ENCODE results near the gene ATG13.
"Not testable (repeated sequence)": the region's sequence is repeated elsewhere in the genome, so short reads cannot be mapped to it uniquely, and the experiment has no call there.

ATG13 gene

DNA sequence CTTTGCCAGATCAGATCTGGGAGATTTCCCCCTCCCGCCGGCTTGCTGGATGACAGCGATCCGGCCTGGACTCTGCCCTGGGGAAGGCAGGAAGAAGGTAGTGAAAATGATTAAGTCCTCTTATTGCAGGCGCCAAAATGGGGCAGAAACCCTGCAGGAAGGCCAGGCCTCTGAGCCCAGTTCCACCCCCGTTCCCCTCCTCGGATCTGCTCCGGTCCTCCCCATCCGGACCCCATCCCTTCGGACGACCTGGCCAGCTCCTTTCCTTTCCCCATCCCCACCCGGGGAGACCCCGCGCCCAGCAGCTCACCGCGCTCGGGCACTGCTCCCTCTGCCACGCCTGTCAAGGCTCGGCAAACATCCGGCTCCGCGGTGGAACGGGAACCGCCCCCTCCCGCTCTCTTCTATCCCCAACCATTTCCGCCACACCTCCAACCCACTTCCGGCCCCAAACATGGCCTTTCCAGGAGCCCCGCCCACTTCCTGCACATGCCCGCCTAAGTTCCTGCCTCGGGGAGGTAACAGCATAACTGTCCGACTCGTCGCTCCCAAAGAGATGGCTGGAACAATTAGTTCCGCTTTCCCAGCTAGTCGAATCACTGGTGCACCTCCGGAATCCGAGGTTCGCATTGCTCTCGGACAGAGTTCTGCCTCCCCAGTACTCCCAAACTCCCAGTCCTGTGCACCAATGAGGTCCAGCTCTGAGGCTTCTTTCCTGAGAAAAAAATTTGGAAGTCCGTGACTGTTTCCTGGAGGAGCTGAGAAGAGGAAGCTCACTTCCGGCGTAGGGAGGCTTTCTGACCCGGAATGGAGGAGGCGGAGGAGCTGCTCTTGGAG, 83.1 kb downstream of the ATG13 start, which contains the start of the genes ARHGAP1 and ZNF408:
TSS of gene ARHGAP1 (minus strand) at position 379 of the 837 bp plus-strand sequence. CDS start 4,512 bp downstream, outside the sequence.
TSS of gene ZNF408 (plus strand) at position 791 of the 837 bp plus-strand sequence. CDS start at position 808, 17 bp downstream.
- peak; percentile 98 for DNase-seq

GRCh38 chr11:46701078-46701654, 83.8 kb downstream of the ATG13 start:
- no peak for DNase-seq

DNA sequence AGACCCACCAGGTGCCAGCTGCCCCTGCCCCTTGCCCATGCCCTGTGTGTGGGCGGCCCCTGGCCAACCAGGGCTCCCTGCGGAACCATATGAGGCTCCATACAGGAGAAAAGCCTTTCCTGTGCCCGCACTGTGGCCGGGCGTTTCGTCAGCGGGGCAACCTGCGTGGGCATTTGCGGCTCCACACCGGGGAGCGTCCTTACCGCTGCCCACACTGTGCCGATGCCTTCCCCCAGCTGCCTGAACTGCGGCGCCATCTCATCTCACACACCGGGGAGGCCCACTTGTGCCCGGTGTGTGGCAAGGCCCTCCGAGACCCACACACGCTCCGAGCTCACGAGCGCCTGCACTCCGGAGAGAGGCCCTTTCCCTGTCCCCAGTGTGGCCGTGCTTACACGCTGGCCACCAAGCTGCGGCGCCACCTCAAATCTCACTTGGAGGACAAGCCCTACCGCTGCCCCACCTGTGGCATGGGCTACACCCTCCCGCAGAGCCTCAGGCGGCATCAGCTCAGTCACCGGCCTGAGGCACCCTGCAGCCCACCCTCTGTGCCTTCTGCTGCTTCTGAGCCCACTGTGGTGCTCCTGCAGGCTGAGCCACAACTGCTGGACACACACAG, 87.8 kb downstream of the ATG13 start:
- DNase-seq: no peak

GRCh38 chr11:46706886-46707285, 89.5 kb downstream of the ATG13 start:
- no peak for DNase-seq

- not testable (repeated sequence) for DNase-seq
These were observed 92.0 kb downstream of the ATG13 start for GRCh38 chr11:46709351-46709750.

DNA sequence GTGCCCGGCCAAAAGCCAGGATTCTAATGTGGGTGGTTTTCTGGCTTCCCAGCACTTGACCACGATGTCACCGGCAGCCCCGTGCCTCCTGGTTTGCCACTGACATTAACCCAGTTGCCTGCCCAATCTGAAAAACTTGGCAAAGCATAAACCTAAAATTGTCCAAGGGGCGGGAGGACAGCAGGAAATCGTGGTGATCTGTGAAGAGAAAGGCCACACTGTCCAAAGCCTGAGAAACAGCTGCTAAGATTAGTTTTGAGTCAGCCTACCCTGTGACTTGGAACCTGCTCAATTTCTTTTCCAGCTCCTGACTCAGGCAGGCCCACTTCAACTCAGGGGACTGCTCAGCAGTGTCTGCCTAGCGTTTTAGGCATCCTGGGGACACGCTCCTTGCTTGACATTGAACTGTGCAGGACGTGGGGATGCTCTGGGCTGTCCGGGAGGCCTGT, 93.5 kb downstream of the ATG13 start:
- DNase-seq: no peak

- DNase-seq: no peak
These were observed 94.0 kb downstream of the ATG13 start for GRCh38 chr11:46711303-46711702.

DNA sequence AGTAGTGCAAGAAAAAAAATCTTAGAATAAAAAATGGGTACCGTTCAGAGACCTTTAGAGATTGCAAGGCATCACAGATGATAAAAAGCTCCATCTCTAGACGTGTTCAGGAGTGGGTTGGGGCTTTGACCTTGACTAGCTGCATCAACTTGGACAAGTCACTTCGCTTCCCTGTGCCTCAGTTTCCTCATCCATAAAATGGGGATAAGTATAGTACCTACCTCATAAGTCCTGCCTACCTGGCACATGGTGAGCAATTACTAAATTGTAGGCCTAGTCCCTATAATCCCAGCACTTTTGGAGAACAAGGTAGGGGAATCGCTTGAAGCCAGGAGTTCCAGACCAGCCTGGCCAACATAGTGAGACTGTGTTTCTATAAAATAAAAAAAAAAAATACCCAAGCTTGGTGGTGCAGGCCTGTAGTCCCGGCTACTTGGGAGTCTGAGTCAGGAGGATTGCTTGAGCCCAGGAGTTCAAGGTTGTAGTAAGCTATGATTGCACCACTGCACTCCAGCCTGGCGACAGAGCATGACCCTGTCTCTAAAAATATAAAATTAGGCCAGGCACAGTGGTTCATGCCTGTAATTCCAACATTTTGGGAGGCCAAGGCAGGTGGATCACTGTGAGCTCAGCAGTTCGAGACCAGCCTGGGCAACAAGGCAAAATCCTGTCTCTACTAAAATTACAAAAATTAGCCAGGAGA, 95.7 kb downstream of the ATG13 start:
- no peak for DNase-seq

DNA sequence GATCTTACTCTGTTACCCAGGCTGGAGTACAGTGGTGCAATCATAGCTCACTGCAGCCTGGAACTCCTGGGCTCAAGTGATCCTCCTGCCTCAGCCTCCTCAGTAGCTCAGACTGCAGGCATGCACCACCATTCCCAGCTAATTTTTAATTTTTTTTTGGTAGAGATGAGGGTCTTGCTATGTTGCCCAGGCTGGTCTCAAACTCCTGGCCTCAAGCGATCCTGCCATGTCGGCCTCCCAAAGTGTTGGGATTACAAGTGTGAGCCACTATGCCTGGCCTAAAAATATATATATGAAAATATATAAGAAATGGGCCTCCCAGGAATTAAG, 100.4 kb downstream of the ATG13 start:
- not testable (repeated sequence) for DNase-seq

GRCh38 chr11:46718155-46719019, 101.0 kb downstream of the ATG13 start:
- no peak for DNase-seq

DNA sequence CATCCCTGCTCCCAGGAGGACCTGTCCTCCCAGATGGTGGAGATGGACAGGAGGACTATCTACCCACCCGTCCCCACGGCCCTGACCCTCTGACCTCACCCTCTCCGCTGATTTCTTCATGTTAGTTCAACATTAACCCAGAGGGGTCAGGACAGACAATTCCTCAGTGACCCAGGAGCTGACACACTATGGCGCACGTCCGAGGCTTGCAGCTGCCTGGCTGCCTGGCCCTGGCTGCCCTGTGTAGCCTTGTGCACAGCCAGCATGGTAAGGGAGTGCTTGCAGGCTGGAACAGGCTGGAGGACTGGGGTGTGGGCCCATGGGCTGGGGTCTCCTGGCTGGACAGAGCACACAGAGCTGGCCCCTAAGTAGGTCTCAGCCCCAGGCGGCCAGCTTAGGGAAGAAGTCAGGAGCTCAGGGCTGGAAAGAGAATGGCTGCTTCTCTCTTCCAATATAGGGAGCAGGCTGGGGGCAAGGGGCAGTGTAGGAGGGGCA, 101.7 kb downstream of the ATG13 start, which contains the start of gene F2:
TSS of gene F2 (plus strand) at position 166 of the 495 bp plus-strand sequence. CDS start at position 189, 23 bp downstream.
- DNase-seq: no peak

DNA sequence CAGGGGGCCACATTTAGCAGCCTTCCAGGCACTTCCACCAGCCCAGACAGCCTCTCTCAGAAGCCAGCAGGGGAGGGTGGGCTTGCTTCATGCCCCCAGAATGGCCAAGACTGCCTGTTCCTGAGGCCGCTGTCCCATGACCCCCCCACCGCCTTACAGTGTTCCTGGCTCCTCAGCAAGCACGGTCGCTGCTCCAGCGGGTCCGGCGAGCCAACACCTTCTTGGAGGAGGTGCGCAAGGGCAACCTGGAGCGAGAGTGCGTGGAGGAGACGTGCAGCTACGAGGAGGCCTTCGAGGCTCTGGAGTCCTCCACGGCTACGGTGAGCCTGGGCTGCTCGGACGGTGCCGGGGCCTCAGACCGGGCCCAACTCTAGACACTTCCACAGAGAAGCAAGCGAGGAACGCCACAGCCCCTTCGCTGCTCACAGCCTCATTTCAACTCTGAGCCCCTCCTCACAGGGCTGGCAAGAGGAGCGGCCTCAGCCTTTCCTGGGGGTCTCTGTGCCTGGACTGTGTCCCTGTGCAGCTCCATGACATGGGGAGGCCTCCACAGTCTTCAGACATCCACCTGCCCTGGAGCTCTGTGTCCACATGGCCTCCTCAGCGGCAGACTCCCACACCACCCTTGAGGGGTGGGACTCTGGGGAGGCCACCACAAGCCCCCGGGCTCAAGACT, 102.3 kb downstream of the ATG13 start:
- no peak for DNase-seq

GRCh38 chr11:46721286-46721685, 103.9 kb downstream of the ATG13 start:
- no peak for DNase-seq

DNA sequence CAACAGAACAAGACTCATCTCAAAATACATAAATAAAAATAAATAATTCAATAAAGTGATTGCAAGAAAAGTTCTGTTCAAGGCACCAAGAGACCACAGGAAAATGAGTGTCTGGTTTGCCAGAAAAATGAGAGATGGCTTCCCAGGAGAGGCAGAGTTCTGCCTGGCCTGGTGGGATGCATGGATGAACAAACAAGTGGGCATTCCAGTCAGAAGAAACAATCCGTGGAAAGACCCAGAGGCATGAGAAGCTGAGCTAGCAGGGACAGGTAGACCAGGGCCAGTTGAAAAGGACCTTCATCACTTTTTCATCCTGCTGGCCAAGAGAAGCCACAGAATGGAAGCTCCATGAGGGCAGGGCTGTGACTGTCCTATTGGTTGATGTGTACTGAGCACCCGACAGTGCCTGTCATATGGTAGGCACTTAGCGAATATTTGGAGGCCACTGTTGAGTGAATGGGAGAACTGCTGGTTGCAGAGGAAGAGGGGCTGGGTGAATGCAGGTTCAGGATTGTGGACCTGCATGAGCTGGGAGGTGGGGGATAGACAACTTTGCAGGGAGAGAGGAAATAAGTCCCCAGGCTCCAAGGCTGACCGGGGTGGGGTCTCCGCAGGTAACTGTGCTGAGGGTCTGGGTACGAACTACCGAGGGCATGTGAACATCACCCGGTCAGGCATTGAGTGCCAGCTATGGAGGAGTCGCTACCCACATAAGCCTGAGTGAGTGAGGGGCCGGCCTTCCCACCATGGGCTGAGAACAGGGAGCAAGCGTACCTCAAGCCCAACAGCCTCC, 105.4 kb downstream of the ATG13 start:
- DNase-seq: no peak

- DNase-seq: no peak
These were observed 106.0 kb downstream of the ATG13 start for GRCh38 chr11:46723359-46723680.

DNA sequence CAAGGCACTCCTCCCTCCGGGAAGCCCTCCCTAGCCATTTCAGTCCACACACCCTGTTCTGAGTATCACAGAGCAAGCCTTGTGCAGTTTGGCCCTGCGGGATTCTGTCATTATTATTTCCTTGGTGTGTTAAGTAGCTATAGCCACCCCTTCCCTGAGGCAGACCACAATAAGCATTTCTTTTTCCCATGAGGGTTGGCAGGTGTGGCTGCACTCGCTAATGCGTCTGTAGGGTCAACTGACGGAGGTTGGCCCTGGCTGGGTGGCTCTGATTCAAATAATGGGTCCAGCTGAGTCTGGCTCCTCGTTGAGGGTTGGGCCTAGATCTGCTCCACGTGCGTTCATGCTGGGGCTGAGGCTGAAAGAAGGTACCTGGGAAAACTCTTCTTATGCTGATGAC, 106.7 kb downstream of the ATG13 start:
- DNase-seq: no peak

Data from inflammatory macrophage treated with lipopolysaccharide for 1 hour (primary cell).